Keratinocyte (primary cell): ENCODE results near the gene TSPAN2.

Experiments
- EZH2 ChIP-seq: IDR thresholded peaks from one replicate; pipeline ENCODE4 v1.6.1; 2012; ENCODE audit warnings: inconsistent platforms, mild to moderate bottlenecking, low read length, moderate library complexity
- TF ChIP-seq, protein P1 (sequence below), 3 experiments: IDR thresholded peaks in 1 of 3; conservative IDR thresholded peaks in 1 of 3; optimal IDR thresholded peaks in 1 of 3; 2 replicates in 2 of 3; 3 replicates in 1 of 3; pipeline versions ENCODE3 to v1.5.1; 2011; ENCODE audit warnings: low read length in 3 of 3, mild to moderate bottlenecking in 3 of 3, moderate library complexity in 2 of 3, control low read depth in 1 of 3, inconsistent platforms in 1 of 3; ENCODE audit not compliant: insufficient read depth in 2 of 3; ENCODE audit errors: extremely low read depth in 1 of 3

DNA sequence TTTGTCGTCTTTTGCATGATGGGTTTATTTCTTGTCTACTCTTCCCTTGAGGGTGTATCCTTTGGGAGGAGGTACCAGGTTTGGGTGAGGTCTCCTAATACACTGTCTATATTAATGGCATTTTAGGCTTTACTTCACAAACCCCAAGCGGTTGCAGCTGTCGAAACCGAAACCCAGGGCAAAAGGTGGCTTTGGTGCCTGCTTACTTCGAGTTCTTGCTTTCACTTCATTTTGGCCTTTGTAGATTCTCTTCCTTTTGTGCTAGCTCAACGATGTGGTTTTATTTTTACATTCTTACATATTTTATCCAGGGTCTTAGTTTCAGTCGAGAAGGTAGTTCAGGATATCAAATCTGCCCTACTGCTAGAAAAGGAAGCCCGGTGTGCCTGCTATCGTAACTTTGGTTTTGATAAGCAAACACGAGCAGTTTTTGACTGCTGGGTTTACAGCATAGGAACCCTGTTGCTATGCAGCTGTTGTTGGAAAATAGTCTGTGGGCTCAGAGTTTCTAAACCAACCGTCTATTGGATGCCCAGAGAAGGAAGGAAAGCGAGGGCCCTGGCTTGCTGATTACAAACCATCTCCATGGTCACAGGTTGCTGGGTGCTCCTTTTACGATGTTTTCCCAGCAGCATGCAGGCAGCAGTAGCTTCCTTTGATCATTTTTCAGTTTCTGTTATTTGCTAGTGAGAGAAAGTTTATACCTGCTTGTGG lies 9.8 kb upstream of the TSPAN2 start:
- TF ChIP-seq, protein P1, sequence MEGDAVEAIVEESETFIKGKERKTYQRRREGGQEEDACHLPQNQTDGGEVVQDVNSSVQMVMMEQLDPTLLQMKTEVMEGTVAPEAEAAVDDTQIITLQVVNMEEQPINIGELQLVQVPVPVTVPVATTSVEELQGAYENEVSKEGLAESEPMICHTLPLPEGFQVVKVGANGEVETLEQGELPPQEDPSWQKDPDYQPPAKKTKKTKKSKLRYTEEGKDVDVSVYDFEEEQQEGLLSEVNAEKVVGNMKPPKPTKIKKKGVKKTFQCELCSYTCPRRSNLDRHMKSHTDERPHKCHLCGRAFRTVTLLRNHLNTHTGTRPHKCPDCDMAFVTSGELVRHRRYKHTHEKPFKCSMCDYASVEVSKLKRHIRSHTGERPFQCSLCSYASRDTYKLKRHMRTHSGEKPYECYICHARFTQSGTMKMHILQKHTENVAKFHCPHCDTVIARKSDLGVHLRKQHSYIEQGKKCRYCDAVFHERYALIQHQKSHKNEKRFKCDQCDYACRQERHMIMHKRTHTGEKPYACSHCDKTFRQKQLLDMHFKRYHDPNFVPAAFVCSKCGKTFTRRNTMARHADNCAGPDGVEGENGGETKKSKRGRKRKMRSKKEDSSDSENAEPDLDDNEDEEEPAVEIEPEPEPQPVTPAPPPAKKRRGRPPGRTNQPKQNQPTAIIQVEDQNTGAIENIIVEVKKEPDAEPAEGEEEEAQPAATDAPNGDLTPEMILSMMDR (optimal IDR thresholded peaks at IDR 0.05 in 1 of 3, IDR thresholded peaks at IDR 0.05 in 1 of 3, conservative IDR thresholded peaks at IDR 0.05 in 1 of 3; ENCODE audit: extremely low read depth in 1 of 3, insufficient read depth in 2 of 3, low read length in 3 of 3): no peak
- TF ChIP-seq EZH2: no peak
